ENCODE results near the gene CDC25A.

The CDC25A gene

GRCh38 chr3:48194446-48195071 lies 6.3 kb upstream of the CDC25A start:
- DNase-seq: no peak

- no peak for DNase-seq
Measured at GRCh38 chr3:48190911-48191310, 2.7 kb upstream of the CDC25A start.

- no peak for DNase-seq
Measured at GRCh38 chr3:48189321-48189720, 1.1 kb upstream of the CDC25A start.

GRCh38 chr3:48187579-48188265 lies 495 bp downstream of the CDC25A start:
- peak in 2 of 5 donors; percentile 6 to 21 for DNase-seq

- DNase-seq: no peak
Measured at GRCh38 chr3:48187301-48187578, 977 bp downstream of the CDC25A start.

- DNase-seq: no peak
Measured at GRCh38 chr3:48186631-48187300, 1.5 kb downstream of the CDC25A start.

GRCh38 chr3:48185129-48185528 lies 3.1 kb downstream of the CDC25A start:
- DNase-seq: no peak

- DNase-seq: no peak
Measured at GRCh38 chr3:48184299-48184698, 3.9 kb downstream of the CDC25A start.

- DNase-seq: no peak
Measured at GRCh38 chr3:48180531-48181253, 7.5 kb downstream of the CDC25A start.

- no peak for DNase-seq
Measured at GRCh38 chr3:48180021-48180420, 8.2 kb downstream of the CDC25A start.

- no peak for DNase-seq
Measured at GRCh38 chr3:48178072-48178471, 10.1 kb downstream of the CDC25A start.

GRCh38 chr3:48157950-48158376 lies 30.3 kb downstream of the CDC25A start:
- DNase-seq: peak in 4 of 5 donors; percentile 11 to 33 (median 22)

- no peak for DNase-seq
Measured at GRCh38 chr3:48157202-48157840, 30.9 kb downstream of the CDC25A start.

- no peak for DNase-seq
Measured at GRCh38 chr3:48156163-48156562, 32.1 kb downstream of the CDC25A start.

GRCh38 chr3:48155122-48155521 lies 33.1 kb downstream of the CDC25A start:
- no peak for DNase-seq

- no peak for DNase-seq
Measured at GRCh38 chr3:48151807-48152427, 36.3 kb downstream of the CDC25A start.

GRCh38 chr3:48151058-48151806 lies 37.0 kb downstream of the CDC25A start:
- peak in 4 of 5 donors; percentile 23 to 61 (median 32) for DNase-seq

GRCh38 chr3:48143992-48144391 lies 44.2 kb downstream of the CDC25A start:
- no peak for DNase-seq

GRCh38 chr3:48143567-48143966 lies 44.6 kb downstream of the CDC25A start:
- DNase-seq: no peak

- DNase-seq: no peak
Measured at GRCh38 chr3:48142316-48142870, 45.8 kb downstream of the CDC25A start.

- DNase-seq: no peak
Measured at GRCh38 chr3:48141604-48142137, 46.5 kb downstream of the CDC25A start.

Data from T-helper 1 cell (primary cell).